Ramos (cell line): Measurements from ENCODE around the gene BORCS8.
"Not testable (repeated sequence)": the region's sequence is repeated elsewhere in the genome, so short reads cannot be mapped to it uniquely, and the experiment has no call there.

Experiments
- in situ Hi-C: fragments of 300-500 bp; cut with MboI; formaldehyde crosslinking; loops from one replicate; pipeline ENCODE4 v1.14.3; 2022; ENCODE audit warnings: low sequenced_read_pairs; ENCODE audit not compliant: unreplicated experiment

The BORCS8 gene

GRCh38 chr19:19185853-19186740 is 5.9 kb downstream of the BORCS8 start:
- in situ Hi-C loops, result loop anchor here (10.0 kb wide), 1 partner anchor 309 kb away; no protein-coding TSS in a partner anchor

GRCh38 chr19:19181488-19181998 is 10.4 kb downstream of the BORCS8 start:
- in situ Hi-C loops, result loop anchor here (10.0 kb wide), 1 partner anchor 313 kb away; no protein-coding TSS in a partner anchor

- in situ Hi-C loops, result loop anchor here (10.0 kb wide), 1 partner anchor 315 kb away; no protein-coding TSS in a partner anchor
Measured at GRCh38 chr19:19179548-19180441, 12.2 kb downstream of the BORCS8 start.

GRCh38 chr19:19176950-19177349 is 15.0 kb downstream of the BORCS8 start:
- in situ Hi-C loops, result no loop called here

- in situ Hi-C loops, result not testable (repeated sequence)
Measured at GRCh38 chr19:19173243-19173642, 18.7 kb downstream of the BORCS8 start.

GRCh38 chr19:19171821-19172532 is 20.0 kb downstream of the BORCS8 start:
- in situ Hi-C loops, result no loop called here

GRCh38 chr19:19170873-19171672 is 20.9 kb downstream of the BORCS8 start:
- in situ Hi-C loops, result no loop called here

GRCh38 chr19:19170053-19170872 is 21.7 kb downstream of the BORCS8 start, which contains the start of gene MEF2B:
Gene MEF2B (minus strand): TSS chr19:19170263. CDS start chr19:19150735, 19,528 bp downstream.
- in situ Hi-C loops, result no loop called here

GRCh38 chr19:19169236-19170052 is 22.5 kb downstream of the BORCS8 start:
- in situ Hi-C loops, result no loop called here

- in situ Hi-C loops, result no loop called here
Measured at GRCh38 chr19:19167612-19168011, 24.3 kb downstream of the BORCS8 start.

- in situ Hi-C loops, result no loop called here
Measured at GRCh38 chr19:19165396-19165795, 26.6 kb downstream of the BORCS8 start.

GRCh38 chr19:19162495-19162894 is 29.5 kb downstream of the BORCS8 start:
- in situ Hi-C loops, result no loop called here

GRCh38 chr19:19160461-19161035 is 31.4 kb downstream of the BORCS8 start:
- in situ Hi-C loops, result no loop called here

- in situ Hi-C loops, result no loop called here
Measured at GRCh38 chr19:19159534-19159933, 32.4 kb downstream of the BORCS8 start.

- in situ Hi-C loops, result no loop called here
Measured at GRCh38 chr19:19157808-19158207, 34.1 kb downstream of the BORCS8 start.

- in situ Hi-C loops, result no loop called here
Measured at GRCh38 chr19:19155495-19156219, 36.3 kb downstream of the BORCS8 start.
